K562 (cell line): ENCODE results near the gene PFKP. TPM values are rescaled to one million over a fixed set of nuclear protein-coding genes. Genes with fewer than 3 reads are reported as not detected.

Experiments used
- ARHGAP35 ChIP-seq: fragments of 450-650 bp; IDR thresholded peaks from 2 replicates; pipeline ENCODE4 v1.6.1; 2018; ENCODE audit not compliant: partially characterized antibody
- C11orf30 ChIP-seq: fragments of 450-650 bp; IDR thresholded peaks from 2 replicates; pipeline ENCODE4 v1.6.1; 2016; ENCODE audit warnings: low read depth, mild to moderate bottlenecking
- CTBP1 ChIP-seq: fragments of 450-650 bp; IDR thresholded peaks from 2 replicates; pipeline ENCODE4 v1.6.1; 2016; ENCODE audit warnings: borderline replicate concordance
- EGR1 ChIP-seq: fragments of 450-650 bp; conservative IDR thresholded peaks from 2 replicates; pipeline ENCODE4 v1.6.1; 2017; ENCODE audit warnings: mild to moderate bottlenecking
- ESRRA ChIP-seq: fragments of 450-650 bp; IDR thresholded peaks from 2 replicates; pipeline ENCODE4 v1.6.1; 2014; ENCODE audit warnings: low read depth, mild to moderate bottlenecking, moderate library complexity, borderline replicate concordance
- FOSL1 ChIP-seq: fragments of 200-800 bp; sonication (Bioruptor generic); conservative IDR thresholded peaks from 2 replicates; pipeline ENCODE4 v1.6.1; 2016; ENCODE audit warnings: missing genetic modification characterization, missing compliant biosample characterization
- KAT8 ChIP-seq: fragments of 450-650 bp; IDR thresholded peaks from 2 replicates; pipeline ENCODE4 v1.6.1; 2016; ENCODE audit warnings: low read depth, mild to moderate bottlenecking
- MAFG ChIP-seq: fragments of 450-650 bp; conservative IDR thresholded peaks from 2 replicates; pipeline ENCODE4 v1.6.1; 2016; ENCODE audit warnings: missing genetic modification characterization, missing compliant biosample characterization
- MEIS2 ChIP-seq: fragments of 450-650 bp; IDR thresholded peaks from 2 replicates; pipeline ENCODE4 v1.6.1; 2014; ENCODE audit warnings: mild to moderate bottlenecking; ENCODE audit not compliant: partially characterized antibody
- MLLT1 ChIP-seq, 2 experiments: fragments of 450-650 bp; IDR thresholded peaks; 2 replicates each; pipeline ENCODE4 v1.6.1; 2016
- NFRKB ChIP-seq: fragments of 450-650 bp; IDR thresholded peaks from 2 replicates; pipeline ENCODE4 v1.6.1; 2016; ENCODE audit warnings: low read depth
- PCBP1 ChIP-seq: fragments of 200-400 bp; formaldehyde crosslinking; IDR thresholded peaks from 2 replicates; pipeline ENCODE4 v1.6.1; 2018; ENCODE audit warnings: mild to moderate bottlenecking, low read depth, low read length; ENCODE audit not compliant: poor library complexity, severe bottlenecking
- ZBTB17 ChIP-seq: fragments of 450-650 bp; formaldehyde crosslinking; IDR thresholded peaks from 2 replicates; pipeline ENCODE4 v1.4.0; 2020; ENCODE audit warnings: mild to moderate bottlenecking
- ZNF316 ChIP-seq: fragments of 450-650 bp; IDR thresholded peaks from 2 replicates; pipeline ENCODE4 v1.6.1; 2016
- polyA plus RNA-seq, 8 experiments: library from polyadenylated mRNA; depleted of rRNA in 4 of 8; stranded (reverse) in 5 of 8; unstranded in 3 of 8; fragments of >200 nt; fragmentation: Nextera tagmentation in 2 of 8; fragmentation: Illumina TruSeq in 1 of 8; extraction: Ambion mirVana in 2 of 8; extraction: Trizol in 1 of 8; gene quantifications; 2 replicates each; pipeline versions ENCODE4 v1.2.1 to v1.2.3, GENCODE V29; 2011 to 2014; ENCODE audit warnings: inconsistent platforms in 1 of 8, missing spikeins in 1 of 8
- total RNA-seq, 7 experiments: library from RNA; depleted of rRNA in 6 of 7; stranded (reverse); fragments of >200 nt in 6 of 7; fragmentation: Illumina TruSeq in 2 of 7; extraction: Trizol in 2 of 7; gene quantifications; 2 replicates each; pipeline versions ENCODE4 v1.2.1 to v1.2.3, GENCODE V29; 2011 to 2021; ENCODE audit warnings: low replicate concordance in 1 of 7

The PFKP gene
- total and polyA plus RNA-seq, 9 of the 15 experiments (the other 6 are each of a cell fraction or from before 2014, with no cell fraction given): 23.5 to 116 (median 62.1) TPM

- 0 out of 4 replicates have a peak, but pooled peaks of 1 of the 2 experiments have one; percentile 36 for TF ChIP-seq MLLT1 (IDR thresholded peaks at IDR 0.05)
- peak; percentile 81 for TF ChIP-seq C11orf30
- TF ChIP-seq ZBTB17 (CRISPR knock-in tag): no peak
- TF ChIP-seq PCBP1: no peak
- TF ChIP-seq CTBP1: 0 out of 2 replicates have a peak, but pooled peaks have one; percentile 15
- TF ChIP-seq FOSL1 (tag): no peak
- no peak for TF ChIP-seq ARHGAP35
- TF ChIP-seq ESRRA: peak; percentile 54; the same call in 1 of the 2 replicates
- TF ChIP-seq EGR1: 0 out of 2 replicates have a peak, but pooled peaks have one; percentile 19
- peak; percentile 91 for TF ChIP-seq ZNF316
- peak; percentile 77 for TF ChIP-seq MAFG (tag)
- TF ChIP-seq KAT8: no peak
- TF ChIP-seq NFRKB: no peak
- TF ChIP-seq MEIS2: peak; percentile 13
Measured at GRCh38 chr10:3048119-3049019, 19.0 kb upstream of the PFKP start (continued).
